Measurements from ENCODE around the gene PRM2.

Gene PRM2

DNA sequence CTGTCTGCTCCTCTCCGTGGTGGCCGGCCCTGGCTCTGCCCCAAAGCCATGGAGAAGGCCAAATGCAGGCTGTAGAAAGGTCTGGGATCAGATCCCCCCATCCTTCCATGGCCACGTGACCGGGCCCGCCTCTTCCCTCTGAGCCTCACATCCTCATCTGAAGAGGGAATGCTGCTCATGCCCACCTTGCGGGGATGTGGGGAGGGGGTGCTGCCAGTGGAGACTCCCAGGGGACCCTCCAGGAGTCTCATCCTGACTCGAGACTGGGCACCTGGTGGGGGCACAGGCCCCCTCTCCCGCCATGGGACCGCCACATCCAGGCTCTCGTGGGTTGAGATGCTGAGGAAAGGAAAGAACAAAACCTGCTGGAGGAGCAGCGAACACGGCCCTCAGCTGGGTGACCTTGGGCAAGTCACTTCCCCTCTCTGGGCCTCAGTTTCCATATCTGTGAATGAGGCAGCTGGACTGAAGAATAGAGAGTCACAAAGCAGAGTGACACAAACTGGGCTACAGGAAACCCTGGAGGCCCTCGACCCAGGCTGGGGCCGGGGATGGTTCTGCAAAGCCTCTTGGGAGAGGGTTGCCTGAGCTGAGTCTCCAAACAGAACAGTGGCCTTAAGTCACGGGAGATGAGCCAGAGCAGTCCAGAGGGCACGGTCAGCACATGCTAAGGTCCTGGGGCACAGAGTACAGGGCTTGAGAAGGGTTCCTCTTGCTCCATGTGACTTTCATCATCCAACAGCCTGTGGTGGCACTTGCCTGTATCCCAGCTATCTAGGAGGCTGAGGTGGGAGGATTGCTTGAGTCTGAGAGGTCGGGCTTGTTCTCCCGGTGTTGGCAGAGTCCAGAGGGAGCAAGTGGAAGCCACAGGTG is 50.4 kb downstream of the PRM2 start:
- DNase-seq (no peak), ATAC-seq (no peak)

Measured in stimulated activated naive CD8-positive, alpha-beta T cell treated with anti-CD3 and anti-CD28 coated beads, Interleukin-15, Interleukin-2, amounts not matched to agents 100 U/mL and 50 U/mL, for 24 hours (primary cell).